HepG2 (cell line): ENCODE data around the gene CTDP1. TPM values are rescaled to one million over a fixed set of nuclear protein-coding genes. Genes with fewer than 3 reads are reported as not detected.

Experiments
- ERF ChIP-seq: IDR thresholded peaks from 2 replicates; pipeline ENCODE4 v1.6.1; 2018; ENCODE audit warnings: missing biosample characterization, missing genetic modification reagents
- NR2F2 ChIP-seq: IDR thresholded peaks from 2 replicates; pipeline ENCODE4 v1.6.1; 2012; ENCODE audit warnings: low read depth, inconsistent platforms, borderline replicate concordance
- SP1 ChIP-seq, 2 experiments: fragments of 450-650 bp in 1 of 2; sonication (generic) in 1 of 2; formaldehyde crosslinking in 1 of 2; IDR thresholded peaks; 2 replicates each; pipeline versions ENCODE4 v1.4.0 to v1.6.1; 2016 to 2020; ENCODE audit warnings: missing genetic modification reagents in 1 of 2
- polyA plus RNA-seq, 8 experiments: library from polyadenylated mRNA; depleted of rRNA in 3 of 8; stranded (reverse) in 7 of 8; unstranded in 1 of 8; fragments of >200 nt; fragmentation: Illumina TruSeq in 4 of 8; extraction: Trizol in 4 of 8; gene quantifications; 2 replicates each; pipeline versions ENCODE4 v1.2.1 to v1.2.3, GENCODE V29; 2011 to 2016; ENCODE audit warnings: low read depth in 4 of 8, missing spikeins in 1 of 8, mixed read lengths in 1 of 8; ENCODE audit not compliant: insufficient read depth in 1 of 8
- total RNA-seq, 5 experiments: library from RNA; depleted of rRNA; stranded (reverse); fragments of >200 nt; fragmentation: Illumina TruSeq; extraction: Trizol; gene quantifications; 2 replicates each; pipeline ENCODE4 v1.2.3, GENCODE V29; 2016; ENCODE audit warnings: low read depth in 1 of 5
- TF ChIP-seq, protein P1 (sequence below): sonication (generic); formaldehyde crosslinking; IDR thresholded peaks from 2 replicates; pipeline ENCODE4 v1.4.0; 2020; ENCODE audit warnings: missing genetic modification reagents, borderline replicate concordance
- TF ChIP-seq, protein P2 (sequence below): sonication (generic); formaldehyde crosslinking; conservative IDR thresholded peaks from 2 replicates; pipeline ENCODE4 v1.4.0; 2020; ENCODE audit warnings: mild to moderate bottlenecking, missing genetic modification reagents, moderate library complexity
- TF ChIP-seq, protein P3 (sequence below): sonication (generic); formaldehyde crosslinking; IDR thresholded peaks from 2 replicates; pipeline ENCODE4 v1.8.1; 2023; ENCODE audit warnings: mild to moderate bottlenecking, missing genetic modification reagents, borderline replicate concordance

CTDP1 gene
- total and polyA plus RNA-seq, 2 of the 13 experiments (the other 11 are each of a cell fraction or from before 2014, with no cell fraction given) = 6.9 to 11.0 TPM

DNA sequence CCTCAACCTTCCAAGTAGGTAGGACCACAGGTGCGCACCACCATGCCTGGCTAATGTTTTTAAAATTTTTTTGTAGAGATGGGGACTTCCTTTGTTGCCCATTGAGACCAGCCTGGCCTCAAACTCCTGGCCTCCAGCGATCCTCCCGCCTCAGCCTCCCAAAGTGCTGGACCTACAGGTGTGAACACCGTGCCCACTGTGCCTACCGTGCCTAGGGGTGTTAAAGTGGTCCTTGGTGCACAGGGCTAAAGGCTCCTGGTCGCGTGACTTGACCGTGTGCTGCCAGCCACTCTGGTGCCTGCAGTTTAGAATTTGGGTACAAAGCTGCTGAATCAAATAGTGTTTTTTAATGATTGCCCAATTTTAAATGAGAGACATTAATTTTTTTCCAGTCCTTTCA is 67.1 kb downstream of the CTDP1 start (continued):
- TF ChIP-seq, protein P1, sequence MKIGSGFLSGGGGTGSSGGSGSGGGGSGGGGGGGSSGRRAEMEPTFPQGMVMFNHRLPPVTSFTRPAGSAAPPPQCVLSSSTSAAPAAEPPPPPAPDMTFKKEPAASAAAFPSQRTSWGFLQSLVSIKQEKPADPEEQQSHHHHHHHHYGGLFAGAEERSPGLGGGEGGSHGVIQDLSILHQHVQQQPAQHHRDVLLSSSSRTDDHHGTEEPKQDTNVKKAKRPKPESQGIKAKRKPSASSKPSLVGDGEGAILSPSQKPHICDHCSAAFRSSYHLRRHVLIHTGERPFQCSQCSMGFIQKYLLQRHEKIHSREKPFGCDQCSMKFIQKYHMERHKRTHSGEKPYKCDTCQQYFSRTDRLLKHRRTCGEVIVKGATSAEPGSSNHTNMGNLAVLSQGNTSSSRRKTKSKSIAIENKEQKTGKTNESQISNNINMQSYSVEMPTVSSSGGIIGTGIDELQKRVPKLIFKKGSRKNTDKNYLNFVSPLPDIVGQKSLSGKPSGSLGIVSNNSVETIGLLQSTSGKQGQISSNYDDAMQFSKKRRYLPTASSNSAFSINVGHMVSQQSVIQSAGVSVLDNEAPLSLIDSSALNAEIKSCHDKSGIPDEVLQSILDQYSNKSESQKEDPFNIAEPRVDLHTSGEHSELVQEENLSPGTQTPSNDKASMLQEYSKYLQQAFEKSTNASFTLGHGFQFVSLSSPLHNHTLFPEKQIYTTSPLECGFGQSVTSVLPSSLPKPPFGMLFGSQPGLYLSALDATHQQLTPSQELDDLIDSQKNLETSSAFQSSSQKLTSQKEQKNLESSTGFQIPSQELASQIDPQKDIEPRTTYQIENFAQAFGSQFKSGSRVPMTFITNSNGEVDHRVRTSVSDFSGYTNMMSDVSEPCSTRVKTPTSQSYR (CRISPR knock-in tag) = no peak
- TF ChIP-seq SP1 (IDR thresholded peaks at IDR 0.05) (no peak), SP1 (CRISPR knock-in tag; IDR thresholded peaks at IDR 0.05) (no peak), ERF (CRISPR knock-in tag) (no peak), NR2F2 (no peak)
- TF ChIP-seq, protein P2, sequence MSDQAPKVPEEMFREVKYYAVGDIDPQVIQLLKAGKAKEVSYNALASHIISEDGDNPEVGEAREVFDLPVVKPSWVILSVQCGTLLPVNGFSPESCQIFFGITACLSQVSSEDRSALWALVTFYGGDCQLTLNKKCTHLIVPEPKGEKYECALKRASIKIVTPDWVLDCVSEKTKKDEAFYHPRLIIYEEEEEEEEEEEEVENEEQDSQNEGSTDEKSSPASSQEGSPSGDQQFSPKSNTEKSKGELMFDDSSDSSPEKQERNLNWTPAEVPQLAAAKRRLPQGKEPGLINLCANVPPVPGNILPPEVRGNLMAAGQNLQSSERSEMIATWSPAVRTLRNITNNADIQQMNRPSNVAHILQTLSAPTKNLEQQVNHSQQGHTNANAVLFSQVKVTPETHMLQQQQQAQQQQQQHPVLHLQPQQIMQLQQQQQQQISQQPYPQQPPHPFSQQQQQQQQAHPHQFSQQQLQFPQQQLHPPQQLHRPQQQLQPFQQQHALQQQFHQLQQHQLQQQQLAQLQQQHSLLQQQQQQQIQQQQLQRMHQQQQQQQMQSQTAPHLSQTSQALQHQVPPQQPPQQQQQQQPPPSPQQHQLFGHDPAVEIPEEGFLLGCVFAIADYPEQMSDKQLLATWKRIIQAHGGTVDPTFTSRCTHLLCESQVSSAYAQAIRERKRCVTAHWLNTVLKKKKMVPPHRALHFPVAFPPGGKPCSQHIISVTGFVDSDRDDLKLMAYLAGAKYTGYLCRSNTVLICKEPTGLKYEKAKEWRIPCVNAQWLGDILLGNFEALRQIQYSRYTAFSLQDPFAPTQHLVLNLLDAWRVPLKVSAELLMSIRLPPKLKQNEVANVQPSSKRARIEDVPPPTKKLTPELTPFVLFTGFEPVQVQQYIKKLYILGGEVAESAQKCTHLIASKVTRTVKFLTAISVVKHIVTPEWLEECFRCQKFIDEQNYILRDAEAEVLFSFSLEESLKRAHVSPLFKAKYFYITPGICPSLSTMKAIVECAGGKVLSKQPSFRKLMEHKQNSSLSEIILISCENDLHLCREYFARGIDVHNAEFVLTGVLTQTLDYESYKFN = no peak
- TF ChIP-seq, protein P3, sequence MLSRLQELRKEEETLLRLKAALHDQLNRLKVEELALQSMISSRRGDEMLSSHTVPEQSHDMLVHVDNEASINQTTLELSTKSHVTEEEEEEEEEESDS (CRISPR knock-in tag) = no peak
